Right forelimb (tissue), 1 donor: ENCODE data around the gene STAG1.
"Not testable (repeated sequence)": the region's sequence is repeated elsewhere in the genome, so short reads cannot be mapped to it uniquely, and the experiment has no call there.

Experiments
- DNase-seq: peaks from one replicate; pipeline ENCODE4 v3.0.0-alpha.2; 2018

Gene STAG1

DNA sequence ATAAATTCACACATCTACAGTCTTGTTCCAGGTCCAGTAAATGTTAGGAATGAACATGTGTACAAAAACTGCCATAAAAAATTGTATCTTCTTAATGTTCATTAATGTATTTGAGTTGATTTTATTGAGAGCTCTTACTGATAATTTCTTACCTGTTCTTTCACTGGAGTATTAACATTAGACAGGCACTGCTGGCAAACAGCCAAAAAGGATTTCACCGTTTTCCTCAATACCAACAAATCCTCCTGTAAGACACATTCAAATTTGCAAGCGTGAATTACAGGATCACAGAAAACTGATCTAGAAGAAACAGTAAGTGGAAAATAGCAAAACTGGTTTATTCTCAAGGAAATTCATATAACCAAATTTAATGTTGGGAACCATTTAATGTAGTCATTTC is 374.7 kb downstream of the STAG1 start:
- no peak for DNase-seq

DNA sequence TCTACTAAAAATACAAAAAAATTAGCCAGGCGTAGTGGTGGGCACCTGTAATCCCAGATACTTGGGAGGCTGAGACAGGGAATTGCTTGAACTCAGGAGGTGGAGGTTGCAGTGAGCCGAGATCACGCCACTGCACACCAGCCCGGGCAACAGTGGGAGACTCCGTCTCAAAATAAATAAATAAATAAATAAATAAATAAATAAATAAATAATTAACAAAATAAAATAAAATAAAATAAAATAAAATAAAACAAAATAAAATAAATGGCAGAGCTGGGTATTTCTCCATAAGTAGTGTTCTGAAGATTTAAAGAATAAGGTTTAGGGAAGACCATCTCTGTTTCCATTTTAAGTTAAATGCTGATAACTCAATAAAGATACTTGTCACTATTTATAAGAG is 376.4 kb downstream of the STAG1 start:
- not testable (repeated sequence) for DNase-seq

DNA sequence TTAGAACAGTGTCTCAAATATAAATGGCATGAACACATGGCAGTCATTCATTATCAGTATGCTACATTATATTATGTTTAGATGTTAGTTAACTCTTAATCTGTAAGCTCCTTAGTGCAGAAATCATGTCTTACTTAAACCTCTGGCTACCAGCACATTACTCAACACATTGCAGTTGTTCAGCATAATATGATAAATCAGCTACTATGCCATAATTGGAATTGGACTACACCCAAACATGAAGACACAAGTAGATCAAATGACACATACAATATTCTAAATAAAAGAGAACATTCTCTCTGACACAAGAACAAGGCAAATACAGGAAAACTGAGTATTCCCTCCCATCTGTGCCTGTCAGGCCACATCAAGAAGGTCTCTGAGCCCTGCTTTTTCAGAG is 385.9 kb downstream of the STAG1 start:
- no peak for DNase-seq

DNA sequence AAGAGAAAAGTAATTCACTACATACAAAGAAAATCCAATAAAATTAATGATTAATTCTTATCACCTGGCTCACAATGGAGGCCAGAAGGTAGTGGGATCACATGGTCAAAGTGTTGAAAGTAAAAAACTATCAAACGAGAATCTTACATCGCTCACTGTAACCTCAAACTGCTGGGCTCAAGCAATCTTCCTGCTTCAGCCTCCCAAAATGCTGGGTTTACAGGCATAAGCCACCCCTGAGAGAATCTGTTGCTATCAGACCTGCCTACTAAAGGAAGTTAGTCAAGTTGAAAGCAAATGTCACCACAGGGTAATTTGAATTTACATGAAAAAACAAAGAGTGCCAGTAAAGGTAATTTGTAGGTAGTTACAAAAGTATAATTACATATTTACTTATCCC is 398.7 kb downstream of the STAG1 start:
- no peak for DNase-seq

DNA sequence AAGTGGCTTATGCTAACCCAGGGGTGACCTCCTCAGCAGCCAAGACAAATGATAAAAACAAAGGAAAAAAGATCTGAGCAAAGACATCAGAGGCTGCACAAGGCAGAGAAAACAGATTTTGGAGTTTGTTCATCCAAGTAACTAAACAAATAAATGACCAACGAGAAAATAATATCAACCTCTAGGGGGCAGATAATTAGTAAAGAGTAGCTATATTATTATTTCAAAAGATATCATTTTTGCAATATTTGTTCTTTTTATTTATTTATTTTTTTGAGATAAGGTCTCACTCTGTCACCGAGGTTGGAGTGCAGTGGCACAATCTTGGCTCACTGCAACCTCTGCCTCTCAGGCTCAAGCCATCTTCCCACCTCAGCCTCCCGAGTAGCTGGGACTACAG is 400.3 kb downstream of the STAG1 start:
- DNase-seq, result no peak

DNA sequence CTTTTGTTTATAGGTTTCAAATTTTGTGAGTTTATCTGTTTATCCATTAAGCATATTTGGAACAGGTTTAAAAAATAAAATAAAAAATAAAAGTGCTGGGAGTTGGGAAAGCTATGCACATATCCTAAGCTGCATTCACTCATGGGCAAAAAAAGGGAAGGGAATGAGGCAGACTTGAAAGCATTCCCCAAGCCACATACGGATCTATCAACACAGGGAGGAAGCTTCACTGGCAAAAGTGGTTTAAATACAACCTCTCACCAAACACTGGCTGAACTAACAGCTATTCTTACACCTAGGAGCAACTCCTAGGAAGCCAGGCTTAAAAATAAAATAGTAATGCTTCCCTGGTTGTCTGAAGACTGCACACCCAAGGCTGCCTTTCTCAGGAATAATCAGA is 400.8 kb downstream of the STAG1 start:
- DNase-seq, result no peak

DNA sequence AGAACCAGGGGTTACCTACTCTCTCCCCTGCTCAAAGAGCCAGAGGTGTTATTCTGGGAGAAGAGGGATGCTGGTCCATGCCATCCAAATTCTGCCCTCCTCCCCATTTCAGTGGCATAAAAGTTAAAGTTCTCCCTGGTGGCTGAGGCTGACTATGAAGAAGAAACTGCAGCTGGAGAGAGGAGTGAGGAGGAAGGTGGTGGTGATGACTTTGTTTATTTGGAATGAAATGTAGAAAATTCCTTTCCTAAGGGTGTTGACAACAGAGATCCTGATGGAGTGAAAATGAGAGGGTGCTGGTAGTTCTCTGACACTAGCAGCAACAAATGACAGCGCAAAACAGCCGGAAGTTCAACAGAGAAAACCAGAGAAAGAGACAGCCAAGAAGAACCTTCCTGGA is 401.6 kb downstream of the STAG1 start:
- no peak for DNase-seq

DNA sequence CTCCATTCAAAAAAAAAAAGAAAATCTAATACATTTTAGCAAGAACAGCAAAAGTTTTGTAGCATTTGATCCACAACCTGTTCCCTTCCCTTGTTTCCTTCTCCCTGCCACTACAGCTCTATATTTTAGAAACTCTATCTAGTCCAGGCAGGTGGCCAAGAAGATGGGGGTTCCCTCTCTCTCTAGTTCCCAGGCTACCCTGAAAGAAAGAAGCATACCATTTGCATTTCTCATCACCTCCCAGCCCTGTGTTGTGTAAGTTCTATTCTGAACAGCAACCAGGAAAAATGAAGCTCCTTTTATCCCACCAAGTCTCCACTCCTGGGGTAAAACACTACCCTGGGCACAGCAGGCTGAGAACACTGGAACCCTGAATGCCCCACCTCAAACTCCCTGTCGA is 402.0 kb downstream of the STAG1 start:
- no peak for DNase-seq

DNA sequence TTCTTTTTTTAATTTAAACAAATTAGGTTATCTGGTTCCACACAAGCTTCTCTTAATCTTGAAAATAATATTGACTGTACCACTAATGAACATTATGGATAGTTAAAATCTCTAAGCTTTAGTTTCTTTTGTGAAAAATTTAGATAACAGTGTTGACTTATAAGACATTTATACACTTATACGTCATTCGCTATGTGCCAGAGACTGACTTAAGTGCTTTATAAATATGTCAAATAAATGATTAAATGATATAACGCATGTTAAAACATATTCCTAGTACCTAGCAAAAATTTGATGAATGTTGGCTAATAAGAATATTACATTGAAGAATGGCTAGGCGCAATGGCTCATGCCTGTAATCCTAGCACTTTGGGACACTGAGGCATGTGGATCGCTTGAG is 405.7 kb downstream of the STAG1 start:
- DNase-seq, result no peak

DNA sequence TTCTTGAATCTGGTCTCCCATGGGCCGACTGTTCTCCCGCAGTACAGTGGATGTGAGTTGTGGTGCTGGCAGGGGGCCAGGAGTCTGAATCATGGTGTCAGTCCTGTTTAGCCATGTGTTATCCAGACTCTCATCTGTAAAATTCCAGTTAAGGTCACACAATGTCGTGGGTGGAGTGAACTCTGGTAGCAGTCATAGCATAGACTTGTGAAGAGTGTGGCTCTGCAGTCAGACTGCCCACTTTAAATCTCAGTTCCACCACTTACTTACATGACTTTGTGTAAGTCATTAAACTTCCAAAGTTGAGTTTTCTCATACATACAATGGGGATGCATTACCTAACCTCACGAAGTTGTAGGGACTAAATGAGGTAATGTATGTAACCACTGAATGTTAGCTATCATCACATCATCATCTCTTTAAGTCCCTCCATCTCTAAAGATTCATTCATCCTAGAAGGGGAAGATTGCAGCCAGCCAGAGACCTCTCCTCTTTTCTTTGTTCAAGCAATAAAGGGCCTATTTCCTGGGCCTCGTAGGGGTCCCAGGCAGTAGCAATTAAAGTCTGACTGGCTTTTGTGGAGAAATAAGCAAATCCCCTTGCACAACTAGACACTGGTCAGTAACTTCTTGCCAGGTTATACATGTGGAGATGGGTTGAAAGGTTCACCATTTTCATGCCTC is 408.2 kb downstream of the STAG1 start:
- peak; percentile 57 for DNase-seq

DNA sequence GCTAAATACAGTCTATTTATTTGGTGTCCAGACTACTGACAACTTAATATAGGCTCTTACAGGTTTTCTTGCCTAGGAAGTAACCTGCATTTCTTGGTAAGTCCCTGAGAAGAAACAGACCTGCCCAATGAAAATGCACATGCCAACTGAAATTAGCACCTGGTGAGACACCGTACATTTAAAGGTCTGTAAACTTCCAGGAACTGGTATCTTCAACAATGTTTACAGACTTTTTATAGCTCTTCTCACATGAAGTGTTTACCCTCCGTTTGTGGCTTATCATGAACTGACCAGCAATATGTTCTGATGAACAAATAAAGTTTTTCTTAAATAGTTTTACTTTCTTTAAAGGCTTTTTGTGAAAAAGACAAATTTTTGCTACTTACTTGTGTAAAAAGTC is 408.7 kb downstream of the STAG1 start:
- no peak for DNase-seq

DNA sequence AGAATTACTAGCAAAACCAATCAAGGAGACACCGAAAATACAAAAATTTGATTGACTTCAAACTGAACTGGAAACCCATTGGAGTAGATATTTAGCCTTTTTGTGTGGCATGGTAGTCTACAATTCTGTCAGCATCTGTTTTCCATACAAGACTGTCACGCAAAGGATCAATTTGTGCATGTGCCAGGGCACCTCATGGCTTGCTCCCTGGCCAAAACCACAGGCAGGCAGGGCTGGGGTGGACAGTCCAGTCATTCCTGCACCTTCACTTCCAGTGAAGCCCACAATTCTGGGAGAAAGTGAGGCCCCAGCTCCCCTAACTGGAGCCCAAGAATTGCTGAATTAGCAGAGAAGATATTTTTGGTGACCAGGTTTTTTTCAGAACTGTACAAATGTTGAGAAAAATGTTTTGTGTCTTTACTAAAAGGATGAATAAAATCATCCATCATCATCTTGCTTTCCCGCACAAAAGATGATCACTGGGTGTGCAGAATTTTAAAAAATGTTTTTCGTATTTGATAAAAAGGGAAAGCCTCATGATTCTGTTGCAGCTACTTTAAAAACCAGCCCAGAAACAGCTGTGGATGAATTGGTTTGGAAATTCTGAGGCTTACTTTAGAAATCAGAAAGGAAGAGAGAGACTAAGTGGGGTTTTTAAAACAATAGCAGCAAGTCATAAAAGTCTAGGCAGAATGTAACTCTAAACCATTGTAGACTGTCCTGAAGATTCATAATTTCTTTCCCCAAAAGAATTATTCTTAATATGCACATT is 415.7 kb downstream of the STAG1 start:
- DNase-seq, result no peak

DNA sequence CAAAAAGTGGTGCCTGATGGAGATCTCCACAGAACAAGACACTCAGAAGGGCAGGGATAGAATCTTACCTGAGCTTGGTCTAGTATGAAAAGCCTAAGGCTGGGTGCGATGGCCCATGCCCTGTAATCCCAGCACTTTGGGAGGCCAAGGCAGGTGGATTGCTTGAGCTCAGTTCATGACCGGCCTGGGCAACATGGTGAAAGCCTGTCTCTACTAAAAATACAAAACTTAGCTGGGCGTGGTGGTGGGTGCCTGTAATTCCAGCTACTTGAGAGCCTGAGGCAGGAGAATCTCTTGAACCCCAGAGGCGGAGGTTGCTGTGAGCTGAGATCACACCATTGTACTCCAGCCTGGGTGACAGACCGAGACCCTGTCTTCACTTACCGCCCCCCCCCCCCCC is 417.5 kb downstream of the STAG1 start:
- not testable (repeated sequence) for DNase-seq

DNA sequence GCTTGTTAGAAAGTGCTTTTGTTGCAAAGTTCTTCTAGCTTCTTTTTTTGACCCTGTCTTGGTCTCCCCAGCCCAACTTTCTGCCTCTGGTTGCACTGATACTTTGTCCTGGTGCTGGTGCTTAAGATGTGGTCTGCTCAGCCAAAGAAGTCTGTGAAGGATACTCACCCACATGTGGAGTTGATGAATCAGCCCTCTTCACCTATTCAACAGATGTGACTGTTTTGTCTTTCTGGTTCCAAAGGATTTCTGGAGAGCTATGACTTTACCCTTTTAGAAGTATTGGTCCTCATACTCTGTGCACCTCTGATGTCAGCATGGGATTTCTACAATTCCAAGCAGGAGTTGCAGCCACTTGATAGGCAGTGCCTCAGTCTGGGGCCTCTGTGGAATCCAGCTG is 418.0 kb downstream of the STAG1 start:
- no peak for DNase-seq

DNA sequence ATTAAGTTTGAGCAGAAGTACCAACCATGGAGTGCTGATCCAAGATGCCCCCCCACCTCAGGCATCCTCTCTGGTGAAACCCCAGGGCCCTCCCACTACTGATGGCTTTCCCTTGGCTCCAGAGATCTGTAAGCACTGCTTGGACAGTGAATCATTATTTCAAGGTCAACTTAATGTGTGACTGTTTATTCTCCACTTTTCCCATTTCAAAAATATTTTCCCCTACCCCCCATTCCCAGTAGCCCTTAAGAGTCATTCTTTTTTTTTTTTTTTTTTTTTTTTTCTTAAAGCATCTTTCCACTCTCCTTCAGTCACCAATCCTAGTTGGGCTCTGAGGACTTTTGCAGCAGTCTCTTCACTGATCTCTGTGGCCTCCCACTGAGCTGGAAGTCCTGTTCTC is 419.4 kb downstream of the STAG1 start:
- DNase-seq, result no peak

DNA sequence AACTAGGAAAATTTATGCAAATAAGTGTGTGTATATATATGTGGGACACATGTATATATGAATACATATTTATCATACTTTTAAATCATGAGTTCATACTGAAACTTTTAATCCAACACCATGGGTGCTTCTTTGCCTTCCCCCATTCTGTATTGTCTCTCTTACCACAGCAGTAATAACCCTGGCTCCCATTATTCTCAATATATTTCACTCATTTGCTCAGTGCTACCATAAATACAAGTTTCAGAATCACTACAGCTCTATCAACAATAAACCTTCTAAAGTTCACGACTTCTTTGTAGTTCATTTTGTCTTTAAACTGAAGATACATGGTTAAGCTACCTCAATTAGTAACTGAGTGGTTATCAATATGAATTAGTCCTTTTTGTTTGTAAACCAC is 419.9 kb downstream of the STAG1 start:
- DNase-seq, result no peak

DNA sequence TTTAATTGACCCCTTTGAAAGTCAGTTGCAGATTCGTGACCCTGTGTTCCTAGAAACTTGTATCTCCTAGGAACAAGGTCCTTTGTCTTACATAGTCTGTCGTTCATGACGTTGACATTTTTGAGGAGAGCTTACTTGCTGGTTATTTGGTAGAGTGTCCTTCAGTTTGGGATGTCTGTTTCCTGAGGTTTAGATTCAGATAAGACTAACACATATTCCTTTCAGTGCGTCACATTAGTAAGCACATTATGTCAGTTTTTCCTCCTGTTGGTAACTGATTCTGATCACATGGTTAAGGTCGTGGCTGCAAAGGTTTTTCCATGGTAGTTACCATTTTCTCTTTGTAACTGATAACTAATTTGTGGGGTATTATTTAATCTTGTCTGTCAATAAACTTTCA is 421.3 kb downstream of the STAG1 start:
- DNase-seq, result no peak

DNA sequence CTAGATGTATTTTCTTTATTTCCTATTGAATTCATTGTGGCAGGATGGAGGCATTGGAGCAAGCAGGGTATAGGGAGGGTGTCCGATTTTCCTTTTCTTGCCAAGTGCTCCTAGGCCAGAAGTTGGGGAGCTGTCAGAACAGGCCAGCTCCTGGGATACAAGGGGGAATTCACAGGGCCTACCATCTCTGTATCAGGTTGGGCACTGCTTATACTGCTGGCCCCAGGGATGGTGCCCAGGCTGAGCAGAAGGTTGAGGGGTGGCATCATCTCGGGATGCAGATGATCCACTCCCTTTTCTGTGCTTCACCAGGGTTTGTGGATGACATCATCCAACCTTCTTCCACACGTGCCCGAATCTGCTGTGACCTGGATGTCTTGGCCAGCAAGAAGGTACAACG is 422.6 kb downstream of the STAG1 start:
- DNase-seq, result no peak

DNA sequence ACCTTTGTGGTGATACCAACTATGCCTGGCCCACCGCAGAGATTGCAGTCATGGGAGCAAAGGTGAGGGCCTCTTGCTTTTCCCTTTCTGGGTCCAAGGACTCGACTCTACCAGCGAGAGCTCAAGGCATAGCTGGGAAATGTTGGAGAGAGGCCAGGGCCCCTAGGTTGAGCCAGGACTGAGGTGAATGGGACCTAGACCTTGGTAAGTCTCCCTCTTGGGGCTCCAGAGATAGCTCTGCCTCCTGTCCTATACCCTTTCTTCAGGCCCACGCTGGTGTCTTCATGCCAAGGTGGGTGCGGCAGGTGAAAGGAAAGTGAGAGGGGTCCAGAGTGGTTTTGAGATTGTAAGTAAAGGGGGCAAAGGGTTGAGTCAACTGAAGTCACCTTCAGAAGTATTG is 424.5 kb downstream of the STAG1 start:
- no peak for DNase-seq

DNA sequence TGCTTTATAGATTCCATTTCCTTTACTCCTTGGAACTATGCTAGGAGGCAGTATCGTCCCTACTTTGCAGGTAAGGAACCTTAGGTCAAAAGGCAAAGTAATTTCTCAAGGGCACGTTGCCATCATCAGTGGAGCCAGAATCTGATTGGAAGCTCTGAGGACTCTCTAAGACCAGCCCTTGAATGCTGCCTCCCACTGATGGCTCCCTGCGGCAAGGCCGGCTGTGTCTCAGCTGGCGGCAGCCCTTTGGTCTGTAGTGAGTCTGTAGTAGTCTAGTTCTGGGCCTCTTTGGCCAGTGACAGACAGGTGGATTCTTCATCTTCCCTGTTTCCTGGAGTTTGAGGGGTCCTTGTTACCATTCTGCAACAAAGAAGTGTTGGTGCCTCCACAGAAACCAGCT is 425.9 kb downstream of the STAG1 start:
- no peak for DNase-seq

DNA sequence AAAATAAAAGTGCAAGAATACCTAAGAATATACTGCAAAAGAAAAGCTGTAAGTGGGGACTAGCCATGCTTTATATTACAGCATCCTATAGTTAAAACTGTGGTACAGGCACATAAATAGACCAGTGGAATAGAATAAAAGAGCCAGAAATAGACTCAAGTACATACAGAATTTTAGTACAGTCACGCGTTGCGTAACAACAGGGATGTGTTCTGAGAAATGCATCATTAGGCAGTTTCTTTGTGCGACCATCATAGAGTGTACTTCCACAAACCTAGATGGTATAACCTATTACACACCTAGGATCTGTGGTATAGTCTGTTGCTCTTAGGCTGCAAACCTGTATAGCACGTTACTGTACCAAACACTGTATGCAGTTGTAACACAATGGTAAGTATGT is 440.2 kb downstream of the STAG1 start:
- no peak for DNase-seq

DNA sequence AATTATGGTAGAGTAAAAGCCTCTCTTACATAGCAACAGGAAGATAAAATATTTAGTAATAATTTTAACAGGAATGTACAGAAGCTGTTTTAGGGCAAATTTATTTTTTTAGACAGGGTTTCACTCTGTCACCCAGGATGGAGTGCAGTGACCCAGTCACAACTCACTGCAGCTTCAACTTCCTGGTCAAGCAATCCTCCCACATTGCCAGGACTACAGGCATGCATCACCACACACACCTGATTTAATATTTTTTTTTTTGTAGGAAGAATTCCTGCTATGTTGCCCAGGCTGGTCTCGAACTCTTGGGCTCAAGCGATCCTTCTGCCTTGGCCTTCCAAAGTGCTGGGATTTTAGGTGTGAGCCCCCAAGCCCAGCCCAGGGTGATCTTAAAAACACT is 440.9 kb downstream of the STAG1 start:
- DNase-seq, result no peak

DNA sequence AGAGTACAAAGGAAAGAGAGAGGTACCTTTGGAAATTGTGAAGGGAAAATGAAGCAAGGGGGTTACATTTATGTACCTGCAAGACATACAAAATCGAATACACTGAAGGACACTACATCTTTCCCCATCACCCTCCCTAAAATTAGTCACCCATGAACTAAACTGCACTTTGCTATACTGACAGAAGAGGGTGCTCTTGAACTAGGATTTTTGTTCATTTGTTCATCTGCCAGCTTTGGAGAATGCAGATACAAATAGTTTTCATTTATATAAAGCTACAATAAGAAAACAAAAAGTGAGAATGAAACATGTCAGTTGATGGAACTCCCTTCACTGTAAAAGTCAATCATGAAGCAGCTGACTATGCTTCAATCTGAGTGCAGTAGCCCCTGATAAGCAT is 446.3 kb downstream of the STAG1 start:
- no peak for DNase-seq

DNA sequence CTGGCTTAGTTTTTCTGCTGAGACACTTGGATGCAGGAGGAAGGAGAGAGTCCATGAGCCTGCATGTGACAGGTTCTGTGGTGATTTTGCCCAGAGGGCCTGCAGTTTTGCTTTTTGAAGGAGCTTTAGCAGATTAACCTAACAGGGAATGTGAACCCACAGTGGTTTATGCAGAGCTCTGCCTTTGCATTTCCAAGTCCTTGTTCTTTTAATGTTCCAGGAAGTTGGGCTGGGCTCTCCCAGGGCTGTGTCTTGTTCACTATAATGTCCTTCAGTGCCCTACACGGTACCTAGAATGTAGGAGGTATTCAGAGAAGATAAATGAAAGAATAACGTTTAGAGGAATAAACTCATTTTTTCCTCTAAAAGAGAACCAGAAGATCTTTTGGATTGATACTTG is 451.7 kb downstream of the STAG1 start:
- DNase-seq, result no peak

DNA sequence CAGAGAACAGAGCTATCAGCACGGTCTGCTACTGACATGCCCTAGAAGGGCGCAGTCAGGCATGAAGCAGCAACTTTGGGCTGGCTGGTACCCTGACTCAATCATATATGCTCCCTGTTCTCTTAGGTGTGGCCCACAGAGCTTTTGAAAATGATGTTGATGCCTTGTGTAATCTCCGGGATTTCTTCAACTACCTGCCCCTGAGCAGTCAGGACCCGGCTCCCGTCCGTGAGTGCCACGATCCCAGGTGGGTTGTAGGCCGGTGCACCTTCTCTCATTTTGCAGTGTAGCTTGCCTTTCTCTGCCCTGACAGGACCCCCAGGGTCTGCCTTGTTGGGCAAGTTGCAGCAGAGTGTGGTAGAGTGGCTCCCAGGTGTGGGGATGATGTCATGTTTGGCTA is 454.4 kb downstream of the STAG1 start:
- no peak for DNase-seq
